PC-3 (cell line): ENCODE data around the gene DPF3. TPM values are rescaled to one million over a fixed set of nuclear protein-coding genes. Genes with fewer than 3 reads are reported as not detected.

Experiments
- ATAC-seq: fragments of 200-7000 bp; cut with Tn5 transposase; 2 replicates; pipeline ENCODE4 v1.9.1; 2020; ENCODE audit warnings: mild to moderate bottlenecking, moderate library complexity
- BruUV-seq: library from RNA; stranded (reverse); fragments of 400-500 nt; replicated peaks from 2 replicates; lab custom pipeline; 2021; lab: Mats Ljungman, UMichigan
- CTCF ChIA-PET: fragments of 300-600 bp; sonication (Branson Sonifier 250); formaldehyde crosslinking; loops from one replicate; lab custom pipeline; 2022; ENCODE audit warnings: antibody characterized with exemption; lab: Charles Lee
- POLR2A ChIA-PET: fragments of 300-600 bp; sonication (Branson Sonifier 250); formaldehyde crosslinking; loops from one replicate; lab custom pipeline; 2022; ENCODE audit warnings: antibody characterized with exemption; ENCODE audit not compliant: unreplicated experiment; lab: Charles Lee
- DNase-seq: peaks from one replicate; pipeline ENCODE4 v3.0.0-alpha.2; 2015
- H2AFZ ChIP-seq: fragments of 300-600 bp; sonication (generic); 2 replicates; pipeline ENCODE4 v1.6.0; 2016; ENCODE audit warnings: antibody characterized with exemption, low read length
- H3F3A ChIP-seq: fragments of 300-600 bp; sonication (generic); one replicate; pipeline ENCODE4 v1.6.0; 2017; ENCODE audit warnings: antibody characterized with exemption, low read length, control low read depth, mild to moderate bottlenecking; ENCODE audit not compliant: unreplicated experiment
- H3K27ac ChIP-seq: fragments of 300-600 bp; sonication (generic); 2 replicates; pipeline ENCODE4 v1.5.1; 2016; ENCODE audit warnings: mild to moderate bottlenecking, low read length
- H3K27me3 ChIP-seq: fragments of 300-600 bp; sonication (generic); 2 replicates; pipeline ENCODE4 v1.6.1; 2016; ENCODE audit warnings: low read length, mixed read lengths
- H3K36me3 ChIP-seq: fragments of 300-600 bp; sonication (generic); 2 replicates; pipeline ENCODE4 v1.6.1; 2016; ENCODE audit warnings: low read depth, mixed run types, low read length, mixed read lengths
- H3K4me1 ChIP-seq: fragments of 300-600 bp; sonication (generic); 2 replicates; pipeline ENCODE4 v1.5.1; 2016; ENCODE audit warnings: low read length; ENCODE audit not compliant: insufficient read depth
- H3K4me2 ChIP-seq: fragments of 300-600 bp; sonication (generic); 2 replicates; pipeline ENCODE4 v1.6.0; 2016; ENCODE audit warnings: low read length
- H3K4me3 ChIP-seq: fragments of 300-600 bp; sonication (generic); 2 replicates; pipeline ENCODE4 v1.5.1; 2016; ENCODE audit warnings: mild to moderate bottlenecking, low read length, mixed read lengths
- H3K79me2 ChIP-seq: fragments of 300-600 bp; sonication (generic); 2 replicates; pipeline ENCODE4 v1.6.1; 2017; ENCODE audit warnings: low read length, mixed read lengths
- H3K9ac ChIP-seq: fragments of 300-600 bp; sonication (generic); 2 replicates; pipeline ENCODE4 v1.6.0; 2016; ENCODE audit warnings: mild to moderate bottlenecking, low read length
- H3K9me2 ChIP-seq: fragments of 300-600 bp; sonication (generic); replicated peaks from 2 replicates; pipeline ENCODE4 v1.6.1; 2016; ENCODE audit warnings: mixed run types, low read length, mixed read lengths
- H3K9me3 ChIP-seq: fragments of 300-600 bp; sonication (generic); 2 replicates; pipeline ENCODE4 v1.6.1; 2016; ENCODE audit warnings: low read length, mixed read lengths
- H4K20me1 ChIP-seq: fragments of 300-600 bp; sonication (generic); 2 replicates; pipeline ENCODE4 v1.6.1; 2016; ENCODE audit warnings: low read length, mixed read lengths
- EZH2 ChIP-seq: fragments of 300-600 bp; sonication (generic); IDR thresholded peaks from one replicate; pipeline ENCODE4 v1.6.1; 2017; ENCODE audit warnings: antibody characterized with exemption, mild to moderate bottlenecking, low read length; ENCODE audit not compliant: unreplicated experiment
- EZH2phosphoT487 ChIP-seq: fragments of 300-600 bp; sonication (generic); IDR thresholded peaks from 2 replicates; pipeline ENCODE4 v1.6.1; 2018; ENCODE audit warnings: mild to moderate bottlenecking, antibody characterized with exemption, low read length, borderline replicate concordance
- intact Hi-C: fragments of 100-400 bp; cut with micrococcal nuclease; formaldehyde crosslinking; loops from 2 replicates; pipeline ENCODE4 v1.9.0; 2023
- total RNA-seq: library from RNA; depleted of rRNA; stranded (reverse); fragments of >200 nt; gene quantifications from 2 replicates; pipeline ENCODE4 v1.2.3, GENCODE V29; 2014
- TF ChIP-seq, protein P1 (sequence below): fragments of 300-600 bp; sonication (generic); conservative IDR thresholded peaks from 2 replicates; pipeline ENCODE4 v1.5.1; 2017; ENCODE audit warnings: antibody characterized with exemption, low read depth, mild to moderate bottlenecking, low read length

DPF3 gene
- total RNA-seq, 1 experiment from 2014 or later: 16.6 TPM

DNA sequence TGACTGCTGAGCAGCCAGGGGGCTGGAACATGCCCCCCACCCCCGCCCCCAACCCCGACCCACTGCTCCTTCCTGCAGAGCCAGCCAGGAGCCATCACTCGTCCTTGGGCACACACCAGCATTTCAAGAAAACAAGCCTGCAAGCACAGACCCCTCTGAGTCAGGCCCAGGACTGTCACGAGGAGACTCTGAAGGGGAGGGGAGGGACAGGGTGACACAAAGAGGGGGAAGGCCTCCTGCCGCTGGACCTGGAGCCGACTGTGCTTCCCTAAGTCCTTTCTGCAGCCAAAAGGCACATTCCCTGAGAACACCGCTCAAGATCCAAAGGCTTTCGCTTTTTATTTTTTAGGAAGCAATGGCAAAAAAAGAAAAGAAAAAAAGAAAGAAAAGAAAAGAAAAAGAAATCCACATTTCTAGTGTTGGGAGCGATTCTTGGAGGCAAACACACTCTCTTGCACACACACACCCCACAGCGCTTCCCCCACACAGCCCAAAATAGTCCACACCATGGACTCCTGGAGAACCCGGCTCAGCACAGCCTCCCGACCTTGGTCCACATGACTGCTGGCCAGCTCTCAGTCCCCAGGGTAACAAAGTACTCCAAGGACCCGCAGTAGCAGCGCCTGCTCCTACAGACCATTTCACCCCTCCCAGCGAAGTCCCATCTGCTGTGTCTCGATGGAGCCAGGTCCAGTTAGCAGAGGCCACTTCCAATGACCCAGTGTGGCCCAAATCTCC is 101.7 kb downstream of the DPF3 start:
- no peaks in the 10 kb centered on the region for H3K9me3 ChIP-seq
- peaks cover 7% of the 10 kb centered on the region; the same call in 1 of the 2 replicates for H3K79me2 ChIP-seq
- ATAC-seq (no peak), DNase-seq (no peak)
- H3K9ac ChIP-seq: no peak overlapping the region
- no peaks in the 10 kb centered on the region for H3F3A ChIP-seq
- no TSS peak for BruUV-seq
- intact Hi-C loops: no loop called here
- no peaks in the 10 kb centered on the region for H3K4me1 ChIP-seq
- no peaks in the 10 kb centered on the region for H3K36me3 ChIP-seq
- TF ChIP-seq, protein P1, sequence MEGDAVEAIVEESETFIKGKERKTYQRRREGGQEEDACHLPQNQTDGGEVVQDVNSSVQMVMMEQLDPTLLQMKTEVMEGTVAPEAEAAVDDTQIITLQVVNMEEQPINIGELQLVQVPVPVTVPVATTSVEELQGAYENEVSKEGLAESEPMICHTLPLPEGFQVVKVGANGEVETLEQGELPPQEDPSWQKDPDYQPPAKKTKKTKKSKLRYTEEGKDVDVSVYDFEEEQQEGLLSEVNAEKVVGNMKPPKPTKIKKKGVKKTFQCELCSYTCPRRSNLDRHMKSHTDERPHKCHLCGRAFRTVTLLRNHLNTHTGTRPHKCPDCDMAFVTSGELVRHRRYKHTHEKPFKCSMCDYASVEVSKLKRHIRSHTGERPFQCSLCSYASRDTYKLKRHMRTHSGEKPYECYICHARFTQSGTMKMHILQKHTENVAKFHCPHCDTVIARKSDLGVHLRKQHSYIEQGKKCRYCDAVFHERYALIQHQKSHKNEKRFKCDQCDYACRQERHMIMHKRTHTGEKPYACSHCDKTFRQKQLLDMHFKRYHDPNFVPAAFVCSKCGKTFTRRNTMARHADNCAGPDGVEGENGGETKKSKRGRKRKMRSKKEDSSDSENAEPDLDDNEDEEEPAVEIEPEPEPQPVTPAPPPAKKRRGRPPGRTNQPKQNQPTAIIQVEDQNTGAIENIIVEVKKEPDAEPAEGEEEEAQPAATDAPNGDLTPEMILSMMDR: no peak
- TF ChIP-seq EZH2 (no peak), EZH2phosphoT487 (no peak)
- no peak overlapping the region for H2AFZ ChIP-seq
- no peak overlapping the region for H3K4me2 ChIP-seq
- ChIA-PET CTCF (no interaction called here), POLR2A (no interaction called here)
- no peaks in the 10 kb centered on the region for H3K9me2 ChIP-seq
- H3K27me3 ChIP-seq: no peaks in the 10 kb centered on the region
- H3K27ac ChIP-seq: no peak overlapping the region
- 0 out of 2 replicates have a peak, but pooled peaks cover 4% of the 10 kb centered on the region for H4K20me1 ChIP-seq
- H3K4me3 ChIP-seq: no peak overlapping the region

DNA sequence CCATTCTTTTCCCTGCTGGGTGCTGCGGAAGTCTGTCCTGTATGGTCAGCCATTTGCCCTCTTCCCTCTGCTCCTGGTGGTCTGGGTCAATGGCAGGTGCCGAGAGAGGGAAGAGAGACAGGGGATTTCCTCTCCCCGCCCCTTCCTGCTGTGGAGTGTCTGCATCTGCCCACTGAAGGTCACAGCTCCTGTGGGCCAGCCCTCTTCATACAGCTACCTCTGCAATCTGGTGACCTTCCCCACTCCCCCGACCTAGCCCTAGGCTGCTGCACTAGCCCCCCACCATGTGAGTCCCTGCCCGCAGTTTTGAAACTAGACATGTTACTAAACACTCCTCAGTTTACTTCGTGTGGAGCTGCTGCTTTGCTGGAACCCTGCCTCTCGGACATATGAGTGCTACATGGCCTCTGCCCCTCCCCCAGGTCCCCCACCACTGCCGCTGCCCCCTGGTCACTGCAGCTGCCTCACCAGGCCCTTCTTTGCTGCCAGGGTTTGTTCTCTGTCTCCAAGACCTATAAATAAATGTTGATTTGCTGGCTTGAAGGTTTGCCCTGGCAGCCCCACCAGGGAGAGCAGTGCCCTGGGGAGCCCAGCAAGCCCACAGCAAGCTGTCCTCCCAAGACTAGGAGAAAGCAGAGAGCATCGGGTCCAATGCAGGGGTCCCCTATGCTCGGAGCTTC is 102.9 kb downstream of the DPF3 start:
- ChIA-PET CTCF (no interaction called here), POLR2A (no interaction called here)
- BruUV-seq: no TSS peak
- Histone ChIP-seq H3K9me2 (no peaks in the 10 kb centered on the region), H3K27ac (no peak overlapping the region), H3K4me2 (no peak overlapping the region), H3F3A (no peaks in the 10 kb centered on the region), H4K20me1 (no peaks in the 10 kb centered on the region), H3K4me1 (no peaks in the 10 kb centered on the region), H3K9me3 (no peaks in the 10 kb centered on the region), H3K79me2 (peaks cover 7% of the 10 kb centered on the region; the same call in 1 of the 2 replicates), H3K36me3 (no peaks in the 10 kb centered on the region), H3K4me3 (no peak overlapping the region), H3K27me3 (no peaks in the 10 kb centered on the region), H3K9ac (no peak overlapping the region), H2AFZ (no peak overlapping the region)
- TF ChIP-seq EZH2phosphoT487 (no peak), EZH2 (no peak)
- TF ChIP-seq, protein P1: no peak
- intact Hi-C loops: no loop called here
- DNase-seq (no peak), ATAC-seq (no peak)
